HG02588 (cell line): Measurements from ENCODE around the gene B9D2.

Experiments
- ATAC-seq: cut with Tn5 transposase; IDR thresholded peaks from one replicate; pipeline ENCODE4 v1.9.1; 2021; ENCODE audit warnings: mild to moderate bottlenecking, moderate library complexity; ENCODE audit not compliant: unreplicated experiment

B9D2 gene

GRCh38 chr19:41311613-41312012 lies 52.3 kb downstream of the B9D2 start:
- ATAC-seq: no peak

- ATAC-seq: no peak
These were observed 52.9 kb downstream of the B9D2 start for GRCh38 chr19:41311072-41311471.

- peak; percentile 53 for ATAC-seq
These were observed 53.7 kb downstream of the B9D2 start, which contains the start of gene CCDC97 for GRCh38 chr19:41310033-41310831. TSS of gene CCDC97 (plus strand) at chr19:41310172. CDS start at chr19:41310311, 139 bp downstream.

- ATAC-seq: no peak
These were observed 54.5 kb downstream of the B9D2 start for GRCh38 chr19:41309180-41310032.

- no peak for ATAC-seq
These were observed 55.3 kb downstream of the B9D2 start for GRCh38 chr19:41308450-41309179.

GRCh38 chr19:41307954-41308449 lies 55.9 kb downstream of the B9D2 start:
- no peak for ATAC-seq

GRCh38 chr19:41307090-41307875 lies 56.7 kb downstream of the B9D2 start:
- ATAC-seq: no peak

- ATAC-seq: no peak
These were observed 57.8 kb downstream of the B9D2 start for GRCh38 chr19:41305927-41306793.

- no peak for ATAC-seq
These were observed 59.1 kb downstream of the B9D2 start for GRCh38 chr19:41304706-41305483.
